H1 (cell line): ENCODE measurements around the gene PPIF. TPM values are rescaled to one million over a fixed set of nuclear protein-coding genes. Genes with fewer than 3 reads are reported as not detected.

ENCODE experiments used
- CTCF ChIA-PET: fragments of 300-600 bp; sonication (Branson Sonifier 250); formaldehyde crosslinking; loops from one replicate; lab custom pipeline; 2021; ENCODE audit not compliant: partially characterized antibody; lab: Charles Lee
- POLR2A ChIA-PET: fragments of 300-600 bp; sonication (Branson Sonifier 250); formaldehyde crosslinking; loops from one replicate; lab custom pipeline; 2021; ENCODE audit warnings: inconsistent platforms; ENCODE audit not compliant: partially characterized antibody; lab: Charles Lee
- DNase-seq, 2 experiments: peaks; one replicate each; pipeline versions ENCODE4 v3.0.0 to v3.0.0-alpha.2; 2010 to 2022; ENCODE audit warnings: low spot score in 2 of 2, low read depth in 1 of 2, mixed read lengths in 1 of 2
- FAIRE-seq: peaks from 2 replicates; lab custom pipeline; 2011; peaks lifted over from hg19 to GRCh38; lab: Jason Lieb, UNC
- H2AFZ ChIP-seq: 2 replicates; pipeline ENCODE4 v1.8.1; 2012; ENCODE audit warnings: low read length, inconsistent platforms
- H2AK5ac ChIP-seq: 2 replicates; pipeline ENCODE4 v1.6.1; 2013; ENCODE audit warnings: low read depth, low read length
- H2BK120ac ChIP-seq: replicated peaks from 2 replicates; pipeline ENCODE3; 2013; ENCODE audit warnings: low read depth, low read length, inconsistent platforms
- H2BK12ac ChIP-seq: 2 replicates; pipeline ENCODE4 v1.6.1; 2013; ENCODE audit warnings: low read depth, low read length
- H2BK15ac ChIP-seq: 2 replicates; pipeline ENCODE4 v1.6.1; 2013; ENCODE audit warnings: low read length
- H2BK20ac ChIP-seq: 2 replicates; pipeline ENCODE4 v1.6.1; 2013; ENCODE audit warnings: low read length
- H2BK5ac ChIP-seq: 2 replicates; pipeline ENCODE4 v1.6.1; 2013; ENCODE audit warnings: low read depth, low read length
- H3K14ac ChIP-seq: 2 replicates; pipeline ENCODE4 v1.6.1; 2013; ENCODE audit warnings: inconsistent platforms; ENCODE audit not compliant: insufficient read length
- H3K18ac ChIP-seq: 2 replicates; pipeline ENCODE4 v1.6.1; 2013; ENCODE audit warnings: low read length; ENCODE audit errors: extremely low read depth
- H3K23ac ChIP-seq: 2 replicates; pipeline ENCODE4 v1.6.1; 2013; ENCODE audit warnings: inconsistent platforms; ENCODE audit not compliant: insufficient read length
- H3K23me2 ChIP-seq: 2 replicates; pipeline ENCODE4 v1.6.1; 2013; ENCODE audit warnings: low read depth, low read length
- H3K27ac ChIP-seq: 2 replicates; pipeline ENCODE4 v1.6.1; 2011; ENCODE audit warnings: low read depth, low read length, inconsistent platforms
- H3K27me3 ChIP-seq, 4 experiments: replicated peaks in 1 of 4; 1 replicate in 1 of 4; 2 replicates in 3 of 4; pipeline versions ENCODE4 v1.6.1 to v1.8.1; 2011 to 2013; ENCODE audit warnings: low read length in 3 of 4, mild to moderate bottlenecking in 3 of 4, inconsistent platforms in 2 of 4, mixed read lengths in 2 of 4, moderate library complexity in 1 of 4; ENCODE audit not compliant: control insufficient read depth in 3 of 4, insufficient read depth in 3 of 4; ENCODE audit errors: extremely low read depth in 1 of 4
- H3K36me3 ChIP-seq, 4 experiments: 2 replicates each; pipeline versions ENCODE4 v1.6.1 to v1.8.1; 2011 to 2013; ENCODE audit warnings: mild to moderate bottlenecking in 4 of 4, low read length in 3 of 4, moderate library complexity in 2 of 4, control low read depth in 1 of 4, inconsistent platforms in 1 of 4; ENCODE audit not compliant: insufficient read depth in 4 of 4, control insufficient read depth in 2 of 4
- H3K4ac ChIP-seq: replicated peaks from 2 replicates; pipeline ENCODE3; 2013; ENCODE audit warnings: low read length, low read depth, mixed read lengths, inconsistent platforms; ENCODE audit not compliant: insufficient read length
- H3K4me1 ChIP-seq, 4 experiments: replicated peaks in 1 of 4; 1 replicate in 1 of 4; 2 replicates in 3 of 4; pipeline versions ENCODE4 v1.6.1 to v1.8.1; 2011 to 2013; ENCODE audit warnings: low read length in 3 of 4, inconsistent platforms in 2 of 4, mixed read lengths in 1 of 4; ENCODE audit not compliant: insufficient read depth in 4 of 4, control insufficient read depth in 3 of 4
- H3K4me2 ChIP-seq, 2 experiments: 2 replicates each; pipeline versions ENCODE4 v1.6.1 to v1.8.1; 2011 to 2013; ENCODE audit warnings: low read depth in 2 of 2, low read length in 2 of 2, control low read depth in 1 of 2, inconsistent platforms in 1 of 2, mild to moderate bottlenecking in 1 of 2; ENCODE audit not compliant: insufficient read depth in 1 of 2
- H3K4me3 ChIP-seq, 4 experiments: fragments of 200-600, 300-600 bp in 1 of 4; sonication (generic), shearing (Covaris generic), sonication (Bioruptor Twin) in 1 of 4; 2 replicates each; pipeline versions ENCODE4 v1.5.1 to v1.8.1; 2011 to 2016; ENCODE audit warnings: low read length in 4 of 4, low read depth in 3 of 4, control low read depth in 2 of 4, inconsistent platforms in 2 of 4, mild to moderate bottlenecking in 2 of 4, mixed read lengths in 1 of 4, moderate library complexity in 1 of 4; ENCODE audit not compliant: insufficient read depth in 2 of 4; ENCODE audit errors: extremely low read depth in 1 of 4
- H3K56ac ChIP-seq: replicated peaks from 2 replicates; pipeline ENCODE3; 2013; ENCODE audit warnings: low read depth, mild to moderate bottlenecking, mixed read lengths, low read length, inconsistent platforms; ENCODE audit not compliant: insufficient read length
- H3K79me1 ChIP-seq: 2 replicates; pipeline ENCODE4 v1.6.1; 2013; ENCODE audit warnings: low read depth, low read length, control low read depth
- H3K79me2 ChIP-seq, 2 experiments: 2 replicates each; pipeline versions ENCODE4 v1.6.1 to v1.8.1; 2012 to 2013; ENCODE audit warnings: low read length in 2 of 2, mild to moderate bottlenecking in 2 of 2, inconsistent platforms in 1 of 2; ENCODE audit not compliant: insufficient read depth in 2 of 2, control insufficient read depth in 1 of 2
- H3K9ac ChIP-seq, 4 experiments: replicated peaks in 1 of 4; 1 replicate in 1 of 4; 2 replicates in 3 of 4; pipeline versions ENCODE4 v1.6.1 to v1.8.1; 2011 to 2013; ENCODE audit warnings: low read depth in 3 of 4, low read length in 3 of 4, control low read depth in 2 of 4, mild to moderate bottlenecking in 2 of 4, moderate library complexity in 2 of 4, inconsistent platforms in 1 of 4; ENCODE audit errors: extremely low read depth in 1 of 4
- H3K9me3 ChIP-seq, 2 experiments: 2 replicates each; pipeline versions ENCODE4 v1.6.1 to v1.8.1; 2012 to 2013; ENCODE audit warnings: mild to moderate bottlenecking in 2 of 2, moderate library complexity in 2 of 2, control low read depth in 1 of 2, inconsistent platforms in 1 of 2, low read depth in 1 of 2, low read length in 1 of 2, mixed read lengths in 1 of 2; ENCODE audit not compliant: insufficient read depth in 2 of 2
- H4K20me1 ChIP-seq, 2 experiments: replicated peaks in 1 of 2; 2 replicates each; pipeline versions ENCODE3 to v1.8.1; 2011 to 2013; ENCODE audit warnings: inconsistent platforms in 2 of 2, low read length in 2 of 2, mild to moderate bottlenecking in 1 of 2; ENCODE audit not compliant: insufficient read depth in 2 of 2, control insufficient read depth in 1 of 2
- H4K5ac ChIP-seq: 2 replicates; pipeline ENCODE4 v1.6.1; 2013; ENCODE audit warnings: low read length, low read depth, mixed read lengths, inconsistent platforms; ENCODE audit not compliant: insufficient read length
- H4K8ac ChIP-seq: 2 replicates; pipeline ENCODE4 v1.8.0; 2013; ENCODE audit warnings: mild to moderate bottlenecking, moderate library complexity, low read length, inconsistent platforms; ENCODE audit not compliant: insufficient read depth; ENCODE audit errors: extremely low read depth
- H4K91ac ChIP-seq: replicated peaks from 2 replicates; pipeline ENCODE3; 2013; ENCODE audit warnings: low read length, mixed read lengths, inconsistent platforms; ENCODE audit not compliant: insufficient read length
- CBX8 ChIP-seq: fragments of 300-800, 300-1000 bp; sonication (generic); IDR thresholded peaks from 2 replicates; pipeline ENCODE4 v1.7.1; 2016; ENCODE audit warnings: low read depth, low read length, borderline replicate concordance
- CTBP2 ChIP-seq: IDR thresholded peaks from 2 replicates; pipeline ENCODE4 v1.7.0; 2011; ENCODE audit warnings: borderline replicate concordance, mild to moderate bottlenecking, moderate library complexity, mixed read lengths, low read length; ENCODE audit not compliant: insufficient read depth, insufficient read length
- NRF1 ChIP-seq: IDR thresholded peaks from 2 replicates; pipeline ENCODE4 v1.6.1; 2011; ENCODE audit warnings: mild to moderate bottlenecking, low read depth, low read length, improper control_type of control experiment
- POLR2AphosphoS5 ChIP-seq: IDR thresholded peaks from 2 replicates; pipeline ENCODE4 v1.6.1; 2011; ENCODE audit warnings: low read depth, low read length
- RFX5 ChIP-seq: IDR thresholded peaks from 2 replicates; pipeline ENCODE4 v1.6.1; 2011; ENCODE audit warnings: low read depth, low read length, improper control_type of control experiment, borderline replicate concordance
- SP4 ChIP-seq: IDR thresholded peaks from 2 replicates; pipeline ENCODE4 v1.6.1; 2012; ENCODE audit warnings: low read length, inconsistent platforms
- TAF7 ChIP-seq: optimal IDR thresholded peaks from 2 replicates; pipeline ENCODE3; 2011; ENCODE audit warnings: low read depth, mild to moderate bottlenecking, inconsistent platforms, low read length, moderate library complexity, borderline replicate concordance
- TBP ChIP-seq: IDR thresholded peaks from 2 replicates; pipeline ENCODE4 v1.6.1; 2011; ENCODE audit warnings: low read depth, low read length, improper control_type of control experiment
- WGBS, 2 experiments: shearing (Covaris generic) in 1 of 2; methylation state at CpG; one replicate each; pipeline versions ENCODE4 v1.1.6 to v1.1.7; 2013 to 2015; ENCODE audit warnings: low lambda C conversion rate in 2 of 2, mixed read lengths in 2 of 2, inconsistent platforms in 1 of 2, low coverage in 1 of 2, missing lambda C conversion rate in 1 of 2; ENCODE audit not compliant: insufficient replicate concordance in 2 of 2, insufficient coverage in 1 of 2, insufficient read length in 1 of 2; ENCODE audit errors: extremely low coverage in 1 of 2, missing lambda C conversion rate in 1 of 2; 5-methylcytosine and 5-hydroxymethylcytosine counted together
- polyA plus RNA-seq, 7 experiments: library from polyadenylated mRNA; depleted of rRNA in 3 of 7; stranded (reverse) in 5 of 7; unstranded in 2 of 7; fragments of >200 nt in 5 of 7; fragments of 200-250 nt in 2 of 7; gene quantifications; 1 replicate in 5 of 7; 2 replicates in 1 of 7; 4 replicates in 1 of 7; pipeline versions ENCODE4 v1.2.1 to v1.2.3, GENCODE V29; 2011 to 2013; ENCODE audit warnings: missing spikeins in 2 of 7, mixed read lengths in 2 of 7
- total RNA-seq: library from RNA; stranded (reverse); fragmentation: NEBNext Ultra II Directional; extraction: Animal tissue kit (Norgen Biotek cat#: 25700); gene quantifications from 2 replicates; pipeline ENCODE4 v1.2.1, GENCODE V29; 2021

PPIF gene
- total and polyA plus RNA-seq, 2 of the 8 experiments (the other 6 are each of a cell fraction or from before 2014, with no cell fraction given), result 70.2 to 77.6 TPM

DNA sequence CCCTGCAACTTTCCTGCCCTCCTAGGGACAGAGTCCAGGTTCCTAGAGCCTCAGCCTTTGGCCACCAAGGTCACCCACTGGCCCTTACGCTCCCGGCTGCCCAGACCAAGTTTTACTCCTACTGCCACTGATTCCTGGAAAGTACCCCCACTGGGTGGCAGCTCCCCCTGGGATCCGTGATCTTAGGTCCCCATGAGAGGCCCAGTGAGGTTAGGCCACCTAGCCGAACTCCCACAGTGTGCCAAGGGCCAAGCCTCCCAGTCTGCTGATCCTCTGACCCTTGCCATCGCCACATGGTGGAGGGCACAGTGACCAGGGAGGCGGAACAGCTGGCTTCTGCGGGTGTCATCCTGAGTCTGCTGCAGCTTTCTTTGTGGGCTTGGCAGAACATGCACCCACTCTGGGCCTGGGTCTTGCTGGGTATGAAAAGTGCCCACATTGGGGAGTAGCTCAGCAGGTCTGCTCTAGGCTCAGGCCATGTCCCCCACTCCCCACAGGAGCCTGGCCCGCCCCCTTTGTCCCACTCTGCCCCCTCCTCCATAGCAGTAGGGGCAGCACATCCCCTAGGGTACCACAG lies 40.5 kb upstream of the PPIF start:
- Histone ChIP-seq H2AFZ (no peak overlapping the region), H3K36me3 (peaks cover 6 to 57% (median 27%) of the 10 kb centered on the region in 4 experiments; a peak in 5 of 8 replicates), H3K23me2 (no peaks in the 10 kb centered on the region; the same call in 1 of the 2 replicates), H2AK5ac (no peak overlapping the region), H3K4me2 (no peak overlapping the region), H2BK12ac (no peak overlapping the region), H3K9me3 (no peaks in the 10 kb centered on the region), H3K23ac (no peak overlapping the region), H3K27me3 (no peaks in the 10 kb centered on the region), H2BK15ac (no peak overlapping the region), H3K9ac (no peak overlapping the region), H3K27ac (no peak overlapping the region), H4K91ac (no peak overlapping the region), H3K4ac (no peak overlapping the region), H2BK20ac (no peak overlapping the region), H2BK5ac (peak overlapping the region; percentile 39; the same call in 1 of the 2 replicates), H3K18ac (no peak overlapping the region), H3K4me3 (no peak overlapping the region), H4K20me1 (peaks cover 6 to 12% of the 10 kb centered on the region in 2 experiments), H3K14ac (no peak overlapping the region), H2BK120ac (no peak overlapping the region), H4K5ac (no peak overlapping the region), H3K79me1 (no peaks in the 10 kb centered on the region), H4K8ac (no peak overlapping the region), H3K4me1 (peaks cover 0 to 2% (median 0%) of the 10 kb centered on the region in 4 experiments; a peak in 1 of 7 replicates), H3K56ac (no peak overlapping the region), H3K79me2 (no peaks in the 10 kb centered on the region)
- no peak for FAIRE-seq
- ChIA-PET CTCF (interaction anchor here (1.2 to 1.5 kb wide), 2 partner anchors 14 to 26 kb away, joined by 3 read pairs; no protein-coding TSS in a partner anchor), POLR2A (interaction anchor here (1.7 kb wide), 1 partner anchor 9 kb away, joined by 3 read pairs; no protein-coding TSS in a partner anchor)
- DNase-seq, result no peak
- 90% methylated on average over 7 of the region's 8 CpGs; no CpG with 5 or more reads in 1 of the 2 experiments for WGBS, 2 experiments
- TF ChIP-seq CTBP2 (no peak), TBP (no peak), TAF7 (no peak), CBX8 (no peak), SP4 (no peak), POLR2AphosphoS5 (no peak), RFX5 (no peak), NRF1 (no peak)
